SK-N-SH treated with all-trans-retinoic acid at 6 μM for 48 hours (cell line): ENCODE results near the gene KHK.

Source experiments
- CSRNP3 ChIP-seq: fragments of 250-450 bp; sonication (Bioruptor Pico); IDR thresholded peaks from 2 replicates; pipeline ENCODE4 v1.5.1; 2021; ENCODE audit warnings: mild to moderate bottlenecking, moderate library complexity
- ISL1 ChIP-seq: fragments of 250-450 bp; sonication (Bioruptor Pico); IDR thresholded peaks from 2 replicates; pipeline ENCODE4 v2.1.2; 2022; ENCODE audit warnings: mild to moderate bottlenecking, moderate library complexity
- SNAI2 ChIP-seq: fragments of 250-450 bp; sonication (Bioruptor Pico); IDR thresholded peaks from 2 replicates; pipeline ENCODE4 v1.5.0; 2020; ENCODE audit warnings: mild to moderate bottlenecking, moderate library complexity
- TSHZ2 ChIP-seq: fragments of 250-450 bp; sonication (Bioruptor Pico); IDR thresholded peaks from 2 replicates; pipeline ENCODE4 v1.5.0; 2020; ENCODE audit warnings: mild to moderate bottlenecking, moderate library complexity
- ZFP3 ChIP-seq: fragments of 250-450 bp; sonication (Bioruptor Pico); IDR thresholded peaks from 2 replicates; pipeline ENCODE4 v1.5.0; 2020; ENCODE audit warnings: mild to moderate bottlenecking, moderate library complexity

GRCh38 chr2:27076323-27076722 lies 10.2 kb upstream of the KHK start:
- TF ChIP-seq ISL1, result no peak
- TF ChIP-seq CSRNP3 (CRISPR knock-in tag), result no peak
- TF ChIP-seq ZFP3 (CRISPR knock-in tag), result no peak
- TF ChIP-seq SNAI2 (CRISPR knock-in tag), result no peak
- no peak for TF ChIP-seq TSHZ2 (CRISPR knock-in tag)
